Astrocyte of the hippocampus (primary cell): ENCODE data around the gene MMP7.
A peak's percentile ranks its signal among the peaks of the same experiment; 100 is the strongest.
"Not testable (repeated sequence)": the region's sequence is repeated elsewhere in the genome, so short reads cannot be mapped to it uniquely, and the experiment has no call there.

Experiments
- DNase-seq: peaks from one replicate; pipeline ENCODE4 v3.0.0; 2011; ENCODE audit warnings: low read depth, low spot score

The MMP7 gene

DNA sequence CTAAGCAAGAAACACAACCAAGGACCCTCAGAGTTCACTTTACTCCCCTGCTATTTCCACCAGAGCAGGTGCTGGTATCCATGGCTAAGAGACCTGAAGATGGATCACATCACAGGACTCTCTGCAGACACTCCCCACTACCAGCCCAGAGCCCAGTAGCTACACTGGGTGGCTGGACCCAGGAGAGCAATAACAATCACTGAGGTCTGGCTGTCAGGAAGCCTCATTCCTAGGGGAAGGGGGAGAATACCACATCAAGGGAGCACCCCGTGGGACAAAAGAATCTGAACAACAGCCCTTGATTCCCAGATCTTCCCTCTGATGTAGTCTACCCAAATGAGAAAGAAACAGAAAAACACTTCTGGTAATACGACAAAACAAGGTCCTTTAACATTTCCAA, 9.0 kb upstream of the MMP7 start:
- no peak for DNase-seq

DNA sequence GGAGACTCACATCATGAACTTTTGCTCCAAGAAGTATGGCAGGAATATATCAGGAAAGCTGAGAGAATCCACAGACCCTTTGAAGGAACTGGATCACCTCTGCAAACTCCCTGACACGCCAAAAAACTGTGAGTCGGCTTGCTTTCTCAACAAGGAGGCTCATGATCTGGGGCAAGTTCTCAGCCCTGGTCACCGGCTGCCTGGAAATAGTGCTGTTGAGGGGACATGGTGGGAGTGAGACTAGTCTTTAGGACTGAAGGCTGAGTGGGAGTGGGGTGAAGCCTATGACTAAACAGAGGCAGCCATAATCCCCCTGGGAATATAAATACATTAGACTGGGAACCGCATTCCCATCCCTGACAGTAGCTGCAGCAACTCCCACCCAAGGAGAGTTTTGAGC, 8.4 kb upstream of the MMP7 start:
- no peak for DNase-seq

DNA sequence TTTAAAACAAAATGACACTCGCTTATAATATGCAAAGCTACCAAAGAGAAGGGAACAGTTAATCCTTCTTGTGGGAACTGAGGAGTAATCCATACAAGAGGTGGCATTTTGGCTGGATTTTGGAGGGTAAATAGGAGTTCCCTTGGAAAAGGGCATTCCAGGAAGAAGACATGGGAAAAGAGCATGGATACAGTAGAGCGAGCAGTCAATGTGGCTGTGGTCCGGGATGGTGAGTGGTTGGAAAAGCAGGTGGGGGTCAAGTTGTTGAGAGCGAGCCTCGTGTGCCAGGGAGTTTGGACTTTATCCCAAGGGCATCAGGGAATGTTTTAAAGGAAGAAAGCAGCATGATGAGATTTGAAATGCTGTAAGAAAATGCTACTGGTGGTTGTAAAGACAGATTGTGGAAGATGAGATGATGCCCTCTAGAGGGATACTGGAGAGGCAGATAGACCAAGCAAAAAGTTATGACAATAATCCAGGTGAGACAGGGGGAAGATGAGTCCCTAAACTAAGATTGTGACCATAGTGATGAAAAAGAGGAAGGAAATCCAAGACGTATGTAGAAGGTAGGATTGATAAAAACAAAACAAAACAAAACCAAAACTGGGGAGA, 3.8 kb upstream of the MMP7 start:
- DNase-seq, result no peak

DNA sequence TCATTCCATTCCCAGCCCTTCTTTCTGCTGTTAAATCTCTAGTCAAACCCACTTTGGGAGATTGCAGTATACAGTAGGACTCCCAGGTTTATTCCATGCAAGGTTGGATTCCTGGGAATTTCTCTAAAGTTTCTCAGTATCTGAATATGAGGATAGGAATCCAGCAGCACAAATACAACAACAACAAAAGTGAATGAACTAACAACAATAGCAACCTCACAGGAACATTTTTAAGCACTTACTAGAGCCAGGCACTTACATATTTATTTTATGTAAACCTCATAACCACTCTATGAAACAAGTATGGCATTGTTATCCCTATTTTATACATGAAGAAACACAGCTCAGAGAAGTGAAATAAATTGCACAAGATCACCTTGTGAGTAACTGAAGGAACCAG, 1.9 kb downstream of the MMP7 start:
- DNase-seq, result peak; percentile 50

DNA sequence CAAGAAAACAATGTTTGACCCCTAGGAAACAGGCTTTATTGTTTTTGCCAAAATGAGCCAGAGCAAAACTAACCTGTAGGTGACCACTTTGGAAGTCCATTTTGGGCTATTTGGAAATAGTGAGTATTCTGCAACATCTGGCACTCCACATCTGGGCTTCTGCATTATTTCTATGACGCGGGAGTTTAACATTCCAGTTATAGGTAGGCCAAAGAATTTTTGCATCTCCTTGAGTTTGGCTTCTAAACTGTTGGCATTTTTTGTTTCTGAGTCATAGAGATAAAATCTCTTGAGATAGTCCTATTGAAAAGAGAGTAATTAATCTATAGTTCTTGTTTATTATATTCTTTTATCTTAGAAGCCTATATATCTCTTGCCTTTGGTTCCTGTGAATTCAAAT, 2.9 kb downstream of the MMP7 start:
- DNase-seq, result peak; percentile 44

DNA sequence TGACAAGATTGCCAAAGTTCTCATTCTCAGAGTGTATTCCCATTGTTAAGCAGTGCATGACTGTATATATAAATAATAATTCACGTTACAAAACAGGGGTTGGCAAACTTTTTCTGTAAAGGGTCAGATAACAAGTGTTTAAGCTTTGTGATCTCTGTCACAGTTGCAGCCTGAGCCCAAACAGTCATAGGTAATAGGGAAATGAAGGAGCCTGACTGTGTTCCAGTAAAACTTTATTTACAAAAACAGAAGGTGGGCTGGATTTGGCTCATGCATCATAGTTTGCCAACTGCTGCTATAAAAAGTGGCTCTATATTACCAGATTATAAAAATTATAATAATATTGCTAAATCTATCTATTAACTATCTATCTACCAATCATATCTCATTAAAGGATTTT, 3.5 kb downstream of the MMP7 start:
- no peak for DNase-seq

DNA sequence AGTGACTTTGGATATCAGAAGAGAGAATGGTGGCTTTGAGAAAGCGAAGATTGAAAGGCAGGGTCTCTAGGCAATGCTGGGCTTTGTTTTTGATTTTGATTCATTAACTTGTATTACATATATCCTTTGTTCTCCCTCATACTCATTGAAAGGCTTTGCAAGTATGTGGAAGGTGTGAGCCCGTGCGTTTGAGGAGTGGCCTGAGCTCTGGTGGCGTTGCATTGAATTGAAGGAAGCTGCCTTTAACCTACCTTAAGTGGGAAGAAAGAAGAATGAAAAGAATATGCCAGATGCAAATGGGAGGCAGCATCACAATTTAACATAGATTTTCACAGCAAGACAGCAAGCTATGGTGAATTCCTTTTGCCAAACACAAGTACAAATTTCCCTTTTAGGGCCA, 6.7 kb downstream of the MMP7 start:
- no peak for DNase-seq

DNA sequence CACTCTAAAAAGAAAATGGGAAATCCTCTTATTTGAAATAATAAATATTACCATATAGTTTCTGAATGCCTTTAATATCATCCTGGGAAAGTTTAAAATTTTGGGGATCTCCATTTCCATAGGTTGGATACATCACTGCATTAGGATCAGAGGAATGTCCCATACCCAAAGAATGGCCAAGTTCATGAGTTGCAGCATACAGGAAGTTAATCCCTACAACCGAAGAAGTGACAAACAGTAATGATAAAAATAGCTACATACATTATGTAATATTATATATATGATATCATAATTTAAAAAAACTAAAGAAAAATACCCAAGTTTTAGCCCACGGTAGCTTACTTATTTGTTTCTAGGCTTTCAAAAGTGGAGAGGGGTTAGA, 7.4 kb downstream of the MMP7 start:
- DNase-seq, result no peak

DNA sequence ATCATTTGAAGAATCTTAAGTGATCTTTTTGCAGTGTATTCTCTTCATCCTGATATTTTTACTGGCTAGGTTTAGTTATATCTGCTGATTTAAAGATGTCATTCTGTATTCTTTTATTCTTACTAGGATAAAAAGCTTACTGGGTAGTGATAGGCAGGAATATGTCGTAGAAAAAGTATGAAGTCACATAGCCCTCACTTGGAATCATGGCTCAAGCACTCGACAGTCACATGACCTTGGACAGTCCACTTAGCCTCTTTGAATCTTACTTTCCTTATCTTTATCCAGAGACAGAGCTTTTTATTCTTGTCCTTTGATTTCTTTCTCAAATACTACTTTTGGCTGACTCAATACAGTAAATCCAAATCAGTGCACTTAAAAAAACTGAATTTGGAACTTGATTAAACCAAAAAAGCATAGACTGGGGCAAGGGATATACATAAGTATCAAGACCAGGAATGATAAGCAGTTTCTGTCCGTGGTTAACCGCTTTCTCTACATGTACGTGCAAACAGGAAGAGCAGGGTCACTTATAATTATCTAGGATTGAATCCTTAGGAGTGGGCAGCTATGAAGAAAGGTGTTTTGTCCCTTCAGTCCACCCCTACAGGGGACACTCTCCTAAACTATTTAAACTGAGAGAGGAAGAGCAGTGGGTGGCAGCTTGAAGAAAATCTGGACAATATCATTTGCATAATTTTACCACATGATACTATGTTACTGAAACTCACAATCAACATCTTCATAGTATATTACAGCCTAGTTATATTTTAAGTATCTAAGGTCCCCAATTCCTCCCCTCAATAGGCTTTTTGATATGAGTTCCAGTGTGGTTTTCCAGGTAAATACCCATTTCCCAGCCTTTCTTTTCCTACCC, 8.0 kb downstream of the MMP7 start:
- DNase-seq, result no peak

DNA sequence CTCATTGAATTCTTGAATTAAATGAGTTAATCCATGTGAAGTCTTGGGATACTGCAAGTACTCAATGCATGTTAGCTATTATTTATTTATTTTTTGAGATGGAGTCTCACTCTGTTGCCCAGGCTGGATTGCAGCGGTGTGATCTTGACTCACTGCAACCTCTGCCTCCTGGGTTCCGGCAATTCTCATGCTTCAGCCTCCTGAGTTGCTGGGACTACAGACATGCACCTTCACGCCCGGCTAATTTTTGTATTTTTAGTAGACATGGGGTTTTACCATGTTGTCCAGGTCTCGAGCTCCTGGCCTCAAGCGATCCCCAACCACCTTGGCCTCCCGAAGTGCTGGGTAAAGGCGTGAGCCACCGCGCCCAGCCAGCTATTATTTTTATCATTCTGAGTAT, 9.4 kb downstream of the MMP7 start:
- DNase-seq, result no peak

DNA sequence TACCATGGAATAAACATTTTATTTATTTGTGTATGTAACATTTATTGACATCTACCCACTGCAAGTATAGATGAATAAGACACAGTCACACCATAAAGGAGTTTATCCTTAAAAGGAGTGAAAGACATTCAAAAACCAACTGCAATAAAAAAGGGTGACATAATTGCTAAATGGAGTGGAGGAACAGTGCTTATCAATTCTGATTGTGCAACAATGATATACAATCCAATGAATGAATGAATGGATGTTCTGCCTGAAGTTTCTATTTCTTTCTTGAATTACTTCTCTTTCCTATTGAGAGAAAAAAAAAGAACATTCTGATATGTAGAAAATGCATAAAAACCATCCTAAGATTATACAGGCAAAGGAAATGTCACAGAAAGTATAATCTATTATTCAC, 10.0 kb downstream of the MMP7 start:
- no peak for DNase-seq

DNA sequence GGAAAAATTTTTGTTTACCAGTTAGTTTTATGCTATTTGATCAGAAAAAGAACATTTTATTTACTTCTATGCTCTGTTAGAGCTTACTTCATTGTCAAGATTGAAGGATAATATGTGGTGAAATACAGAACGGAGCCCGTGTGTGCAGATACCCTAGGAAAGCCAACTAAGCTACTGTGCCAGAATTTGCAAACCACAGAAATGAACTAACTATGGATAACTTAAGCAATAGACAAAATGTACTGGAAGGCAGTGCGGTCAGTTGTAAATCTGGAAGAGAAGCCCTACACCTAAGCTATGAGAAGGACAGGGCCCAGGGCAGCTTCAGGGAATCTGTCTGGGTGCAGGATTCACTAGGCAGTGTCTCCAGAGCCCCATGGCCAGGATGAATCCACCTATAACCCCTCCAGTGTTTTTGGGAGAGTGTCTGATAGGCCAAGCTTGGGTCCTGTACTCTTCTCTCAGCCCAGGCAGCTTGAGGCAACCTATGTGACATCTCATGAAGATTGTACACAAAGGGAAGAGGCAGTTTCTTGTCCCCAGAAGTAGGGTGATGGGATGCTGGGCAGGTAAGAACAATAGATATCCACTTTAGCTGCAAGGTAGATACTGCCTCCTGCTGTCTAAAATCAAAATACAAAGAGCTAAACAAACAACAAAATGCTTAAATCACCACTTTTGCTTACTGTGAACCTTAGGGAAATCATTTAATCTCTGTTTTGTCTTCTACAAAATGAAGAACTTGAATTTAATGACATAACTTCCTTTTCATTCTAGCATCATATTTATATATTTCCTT, 12.1 kb downstream of the MMP7 start:
- peak; percentile 60 for DNase-seq

DNA sequence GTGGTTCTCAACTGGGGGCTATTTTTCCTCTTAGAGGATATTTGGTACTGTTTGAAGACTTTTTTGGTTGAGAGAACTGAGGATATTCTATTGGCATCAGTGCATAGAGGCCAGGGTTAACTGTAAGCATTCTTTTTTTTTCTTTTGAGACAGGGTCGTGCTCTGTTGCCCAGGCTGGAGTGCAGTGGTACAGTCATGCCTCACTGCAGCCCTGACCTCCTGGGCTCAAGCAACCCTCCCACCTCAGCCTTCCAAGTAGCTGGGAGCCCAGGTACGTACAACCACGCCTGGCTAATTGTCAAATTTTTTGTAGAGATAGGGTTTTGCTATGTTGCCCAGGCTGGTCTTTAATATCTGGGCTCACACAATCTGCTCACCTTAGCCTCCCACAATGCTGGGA, 12.9 kb downstream of the MMP7 start:
- DNase-seq, result no peak

DNA sequence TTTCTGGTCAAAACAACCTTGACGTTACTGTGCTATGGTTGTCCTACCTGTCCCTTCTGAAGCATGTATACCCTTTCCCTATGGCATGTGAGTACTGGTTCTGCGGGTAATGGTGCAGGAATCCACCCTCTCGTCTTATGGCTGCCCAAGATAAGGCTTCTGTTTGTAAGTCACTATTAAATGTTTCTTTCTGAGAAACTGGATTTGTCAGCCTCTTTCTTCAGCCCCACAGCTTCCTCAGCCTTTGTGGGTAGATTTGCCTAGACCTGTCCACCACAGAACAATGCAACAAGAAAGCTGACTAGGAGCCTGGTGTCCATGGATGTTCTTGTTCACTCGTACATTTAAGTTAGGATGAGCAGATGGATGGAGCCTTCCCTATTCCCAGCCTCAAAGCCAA, 14.4 kb downstream of the MMP7 start:
- no peak for DNase-seq

DNA sequence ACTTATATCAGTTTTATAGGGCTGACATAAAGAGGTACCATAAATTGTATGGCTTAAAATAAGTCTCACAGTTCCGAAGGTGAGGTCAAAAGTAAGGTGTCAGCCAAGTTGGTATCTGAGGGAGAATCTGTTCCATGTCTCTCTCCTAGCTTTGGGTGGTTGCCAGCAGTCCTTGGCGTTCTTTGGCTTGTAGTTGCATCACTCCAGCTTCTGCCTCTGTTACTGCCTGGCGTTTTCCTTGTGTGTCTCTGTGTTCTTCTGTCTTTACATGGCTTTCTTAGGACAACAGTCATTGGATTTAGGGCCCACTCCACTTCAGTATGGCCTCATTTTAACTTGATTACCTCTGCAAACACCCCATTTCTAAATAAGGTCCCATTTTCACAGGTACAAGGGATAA, 16.7 kb downstream of the MMP7 start:
- peak; percentile 19 for DNase-seq

DNA sequence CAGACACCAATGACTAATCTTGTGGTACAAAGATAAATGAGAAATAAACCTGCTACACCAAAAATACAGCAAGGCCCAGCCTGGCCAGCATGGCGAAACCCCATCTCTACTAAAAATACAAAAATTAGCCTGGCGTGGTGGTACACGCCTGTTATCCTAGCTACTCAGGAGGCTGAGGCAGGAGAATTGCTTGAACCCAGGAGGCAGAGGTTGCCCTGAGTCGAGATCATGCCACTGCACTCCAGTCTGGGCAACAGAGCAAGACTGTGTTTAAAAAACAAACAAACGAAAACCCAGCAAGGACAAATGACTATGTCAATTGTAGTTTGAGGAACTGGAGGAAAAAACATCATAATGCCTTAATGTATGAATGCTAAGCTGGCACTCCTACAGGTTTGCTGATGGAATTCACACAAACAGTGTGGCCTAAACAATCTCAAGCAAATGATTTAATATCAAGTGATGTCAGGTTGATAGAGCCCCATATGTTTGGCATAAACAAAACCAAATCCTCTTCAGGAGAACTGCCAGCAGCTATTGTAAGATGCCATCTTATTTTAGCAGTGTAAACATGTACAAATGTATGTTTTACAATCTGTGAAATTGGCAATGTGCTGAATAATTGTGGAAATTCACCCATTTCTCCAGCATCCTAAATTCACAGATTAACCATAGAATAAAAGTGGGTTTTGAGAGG, 20.0 kb downstream of the MMP7 start:
- no peak for DNase-seq

DNA sequence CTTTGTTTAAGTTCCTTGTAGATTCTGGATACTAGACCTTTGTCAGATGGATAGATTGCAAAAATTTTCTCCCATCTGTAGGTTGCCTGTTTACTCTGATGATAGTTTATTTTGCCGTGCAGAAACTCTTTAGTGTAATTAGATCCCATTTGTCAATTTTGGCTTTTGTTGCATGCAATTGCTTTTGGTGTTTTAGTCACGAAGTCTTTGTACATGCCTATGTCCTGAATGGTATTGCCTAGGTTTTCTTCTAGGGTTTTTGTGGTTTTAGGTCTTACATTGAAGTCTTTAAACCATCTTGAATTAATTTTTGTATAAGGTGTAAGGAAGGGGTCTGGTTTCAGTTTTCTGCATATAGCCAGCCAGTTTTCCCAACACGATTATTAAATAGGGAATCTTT, 27.7 kb downstream of the MMP7 start:
- not testable (repeated sequence) for DNase-seq

DNA sequence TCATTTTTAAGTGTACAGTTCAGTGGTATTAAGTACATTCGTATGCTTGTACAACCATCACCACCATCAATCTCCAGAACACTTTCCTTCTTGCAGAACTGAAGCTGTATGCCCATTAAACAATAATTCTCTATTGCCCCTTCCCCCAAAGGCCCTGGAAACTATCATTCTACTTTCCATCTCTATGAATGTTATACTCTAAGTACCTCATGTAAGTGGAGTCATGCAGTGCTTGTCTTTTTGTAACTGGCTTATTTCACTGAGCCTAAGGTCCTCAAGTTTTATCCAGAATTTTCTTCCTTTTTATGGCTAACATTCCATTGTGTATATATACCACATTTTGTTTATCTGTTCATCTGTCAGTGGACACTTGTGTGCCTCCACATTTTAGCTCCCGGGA, 29.7 kb downstream of the MMP7 start:
- DNase-seq, result no peak

DNA sequence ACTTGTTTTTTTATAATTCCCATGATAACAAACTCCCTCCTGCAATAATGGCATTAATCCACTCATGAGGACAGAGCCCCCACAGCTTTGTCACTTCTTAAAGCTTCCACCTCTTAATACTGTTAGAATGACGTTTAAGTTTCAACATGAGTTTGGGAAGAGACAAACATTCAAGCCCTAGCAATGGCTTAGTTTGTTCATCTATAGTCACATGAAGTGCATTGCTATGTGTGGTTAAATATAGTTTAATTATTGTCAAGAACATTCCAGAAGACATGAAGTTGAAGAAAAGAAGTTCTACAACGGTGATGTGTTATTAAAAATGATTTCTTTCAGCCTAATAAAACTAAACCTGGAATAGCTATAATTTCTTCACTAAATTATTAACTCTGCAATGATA, 30.6 kb downstream of the MMP7 start:
- no peak for DNase-seq

DNA sequence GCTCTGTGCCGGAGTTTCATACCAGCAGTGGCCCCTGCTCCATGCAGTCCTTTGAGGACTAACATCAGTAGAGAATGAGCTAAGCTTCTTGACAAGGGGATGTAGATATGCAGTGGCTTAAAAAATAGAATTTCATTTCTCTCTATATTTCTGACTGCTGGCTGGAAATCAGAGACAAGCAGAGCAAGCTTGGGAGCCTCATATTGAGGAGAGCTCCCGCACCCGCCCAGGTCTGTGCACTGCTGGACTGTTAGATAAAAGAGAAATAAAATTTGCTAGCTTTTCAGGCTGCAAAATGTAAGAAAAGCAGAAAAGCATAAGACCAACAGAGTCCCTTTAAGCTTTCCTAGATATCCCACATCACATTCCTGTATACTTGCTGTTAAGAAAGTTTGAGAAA, 31.4 kb downstream of the MMP7 start:
- no peak for DNase-seq

DNA sequence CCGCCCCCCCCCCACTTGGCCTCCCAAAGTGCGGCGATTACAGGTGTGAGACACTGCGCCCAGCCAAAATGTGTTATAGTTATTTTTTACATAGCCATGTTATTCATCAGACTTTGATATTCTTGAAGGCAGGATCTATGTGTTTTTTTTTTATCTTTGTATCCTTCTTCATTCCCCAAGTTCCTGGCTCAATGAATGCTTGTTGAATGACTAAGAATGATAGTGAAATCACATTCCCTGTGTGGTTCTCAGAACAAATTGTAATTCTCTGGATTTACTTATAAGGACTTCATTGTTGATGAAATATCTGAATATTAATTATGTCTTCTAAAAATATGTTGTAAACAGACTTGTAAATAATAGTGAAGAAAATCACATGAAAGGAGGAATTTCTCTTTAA, 33.5 kb downstream of the MMP7 start:
- peak; percentile 42 for DNase-seq
